Uterus (tissue), 2 donors: Measurements from ENCODE around the gene CXCL12.

Experiments used
- POLR2A ChIP-seq, 2 donors: fragments of 450-650 bp; IDR thresholded peaks; one replicate each; pipeline ENCODE4 v1.6.1; 2016; ENCODE audit warnings: antibody characterized with exemption in 2 of 2, mild to moderate bottlenecking in 1 of 2, moderate library complexity in 1 of 2
- TF ChIP-seq, protein P1 (sequence below), 4 experiments: fragments of 200-600 bp in 2 of 4; fragments of 450-650 bp in 2 of 4; sonication (generic) in 2 of 4; IDR thresholded peaks; one replicate each; pipeline ENCODE4 v1.5.1; 2016 to 2019; ENCODE audit warnings: antibody characterized with exemption in 4 of 4, mild to moderate bottlenecking in 2 of 4, moderate library complexity in 1 of 4

GRCh38 chr10:44422570-44423101 is 37.7 kb upstream of the CXCL12 start:
- TF ChIP-seq, protein P1, sequence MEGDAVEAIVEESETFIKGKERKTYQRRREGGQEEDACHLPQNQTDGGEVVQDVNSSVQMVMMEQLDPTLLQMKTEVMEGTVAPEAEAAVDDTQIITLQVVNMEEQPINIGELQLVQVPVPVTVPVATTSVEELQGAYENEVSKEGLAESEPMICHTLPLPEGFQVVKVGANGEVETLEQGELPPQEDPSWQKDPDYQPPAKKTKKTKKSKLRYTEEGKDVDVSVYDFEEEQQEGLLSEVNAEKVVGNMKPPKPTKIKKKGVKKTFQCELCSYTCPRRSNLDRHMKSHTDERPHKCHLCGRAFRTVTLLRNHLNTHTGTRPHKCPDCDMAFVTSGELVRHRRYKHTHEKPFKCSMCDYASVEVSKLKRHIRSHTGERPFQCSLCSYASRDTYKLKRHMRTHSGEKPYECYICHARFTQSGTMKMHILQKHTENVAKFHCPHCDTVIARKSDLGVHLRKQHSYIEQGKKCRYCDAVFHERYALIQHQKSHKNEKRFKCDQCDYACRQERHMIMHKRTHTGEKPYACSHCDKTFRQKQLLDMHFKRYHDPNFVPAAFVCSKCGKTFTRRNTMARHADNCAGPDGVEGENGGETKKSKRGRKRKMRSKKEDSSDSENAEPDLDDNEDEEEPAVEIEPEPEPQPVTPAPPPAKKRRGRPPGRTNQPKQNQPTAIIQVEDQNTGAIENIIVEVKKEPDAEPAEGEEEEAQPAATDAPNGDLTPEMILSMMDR (IDR thresholded peaks at IDR 0.05): no peak
- TF ChIP-seq POLR2A (IDR thresholded peaks at IDR 0.05): no peak
